Measurements from ENCODE around the gene ATF7IP. TPM values are rescaled to one million over a fixed set of nuclear protein-coding genes. Genes with fewer than 3 reads are reported as not detected.

Gene ATF7IP
- polyA plus RNA-seq, 1 of the 3 experiments (the other 2 are of a cell fraction), result 2.8 TPM

GRCh38 chr12:14537088-14537487 is 171.6 kb downstream of the ATF7IP start:
- no peaks in the 10 kb centered on the region for H3K36me3 ChIP-seq (replicated peaks in 1 of 2; ENCODE audit: control insufficient read depth in 1 of 2, insufficient read depth in 2 of 2, low read length in 1 of 2)
- no peak for DNase-seq
- no peaks in the 10 kb centered on the region for H3K79me2 ChIP-seq (ENCODE audit: insufficient read depth)
- no peak overlapping the region for H3K4me2 ChIP-seq
- H3K27ac ChIP-seq (ENCODE audit: low read depth in 2 of 2, low read length in 1 of 2), result no peak overlapping the region
- H4K20me1 ChIP-seq (ENCODE audit: insufficient read depth), result no peaks in the 10 kb centered on the region
- no peaks in the 10 kb centered on the region for H3K27me3 ChIP-seq (ENCODE audit: insufficient read depth)
- H3F3A ChIP-seq (replicated peaks; ENCODE audit: insufficient read depth), result no peaks in the 10 kb centered on the region
- H2AFZ ChIP-seq (ENCODE audit: low read depth), result no peak overlapping the region
- H3K4me3 ChIP-seq (ENCODE audit: low read depth in 2 of 2, low read length in 1 of 2), result no peak overlapping the region
- H3K4me1 ChIP-seq (ENCODE audit: control insufficient read depth in 1 of 2, insufficient read depth in 2 of 2, low read depth in 1 of 2, low read length in 1 of 2), result no peaks in the 10 kb centered on the region
- ChIA-PET CTCF (interaction anchor here (1.5 kb wide), 1 partner anchor 299 kb away, joined by 3 read pairs; no protein-coding TSS in a partner anchor), POLR2A (no interaction called here)
- H3K9me3 ChIP-seq, result no peaks in the 10 kb centered on the region
- WGBS (ENCODE audit: low lambda C conversion rate), result 69% methylated on average over 5 of the region's 5 CpGs
- no peak overlapping the region for H3K9ac ChIP-seq
- TF ChIP-seq CHD2 (IDR thresholded peaks at IDR 0.05; ENCODE audit: low read length, partially characterized antibody) (no peak), RAD21 (IDR thresholded peaks at IDR 0.05; ENCODE audit: low read length) (no peak), GATA2 (CRISPR knock-in tag; IDR thresholded peaks at IDR 0.05) (no peak), GABPA (IDR thresholded peaks at IDR 0.05; ENCODE audit: low read depth) (no peak)
- H3K9me2 ChIP-seq, result no peaks in the 10 kb centered on the region

GRCh38 chr12:14540801-14541462 is 175.4 kb downstream of the ATF7IP start:
- TF ChIP-seq RXRA (IDR thresholded peaks at IDR 0.05; ENCODE audit: borderline replicate concordance, low read depth), result no peak
- no peak for TF ChIP-seq NFIC (IDR thresholded peaks at IDR 0.05; ENCODE audit: borderline replicate concordance)
- TF ChIP-seq USF2 (IDR thresholded peaks at IDR 0.05; ENCODE audit: borderline replicate concordance, low read depth, low read length), result no peak
- no peak for TF ChIP-seq ELF1 (IDR thresholded peaks at IDR 0.05)
- TF ChIP-seq RFX5 (IDR thresholded peaks at IDR 0.05; ENCODE audit: low read length), result no peak
- no peak for TF ChIP-seq IRF3 (IDR thresholded peaks at IDR 0.05; ENCODE audit: low read depth, low read length)
- TF ChIP-seq EP300 (IDR thresholded peaks at IDR 0.05; ENCODE audit: borderline replicate concordance in 1 of 2, low read depth in 1 of 2, low read length in 1 of 2), result no peak
- TF ChIP-seq REST (IDR thresholded peaks at IDR 0.05; ENCODE audit: low read depth, low read length), result no peak
- no peak for TF ChIP-seq ZBTB33 (IDR thresholded peaks at IDR 0.05; ENCODE audit: borderline replicate concordance, low read depth)
- no peaks in the 10 kb centered on the region for H3K9me3 ChIP-seq
- no peak overlapping the region for H3K27ac ChIP-seq (ENCODE audit: low read depth in 2 of 2, low read length in 1 of 2)
- no peak overlapping the region for H2AFZ ChIP-seq (ENCODE audit: low read depth)
- H3K27me3 ChIP-seq (ENCODE audit: insufficient read depth), result no peaks in the 10 kb centered on the region
- H4K20me1 ChIP-seq (ENCODE audit: insufficient read depth), result no peaks in the 10 kb centered on the region
- CTCF ChIA-PET, result no interaction called here
- no peak overlapping the region for H3K4me2 ChIP-seq
- H3K4me3 ChIP-seq (ENCODE audit: low read depth in 2 of 2, low read length in 1 of 2), result no peak overlapping the region
- H3K4me1 ChIP-seq (ENCODE audit: control insufficient read depth in 1 of 2, insufficient read depth in 2 of 2, low read depth in 1 of 2, low read length in 1 of 2), result no peaks in the 10 kb centered on the region
- DNase-seq, result no peak
- POLR2A ChIA-PET, result no interaction called here
- no peaks in the 10 kb centered on the region for H3K79me2 ChIP-seq (ENCODE audit: insufficient read depth)
- no peaks in the 10 kb centered on the region for H3K36me3 ChIP-seq (replicated peaks in 1 of 2; ENCODE audit: control insufficient read depth in 1 of 2, insufficient read depth in 2 of 2, low read length in 1 of 2)
- H3K9me2 ChIP-seq, result no peaks in the 10 kb centered on the region
- no peaks in the 10 kb centered on the region for H3F3A ChIP-seq (replicated peaks; ENCODE audit: insufficient read depth)
- 50% methylated on average over 4 of the region's 4 CpGs for WGBS (ENCODE audit: low lambda C conversion rate)
- H3K9ac ChIP-seq, result no peak overlapping the region
